A549 (cell line): ENCODE data around the gene ARID1B. TPM values are rescaled to one million over a fixed set of nuclear protein-coding genes. Genes with fewer than 3 reads are reported as not detected.

Experiments used
- ATAC-seq, 2 experiments: fragments of 200-7000 bp in 1 of 2; fragments of >200 bp in 1 of 2; cut with Nextera tagmentation in 1 of 2; cut with Tn5 transposase in 1 of 2; 3 replicates each; pipeline versions ENCODE4 v1.8.0 to v1.9.1; 2018 to 2020; ENCODE audit warnings: mild to moderate bottlenecking in 1 of 2, moderate library complexity in 1 of 2
- CTCF ChIA-PET: fragments of 300-600 bp; sonication (Branson Sonifier 250); formaldehyde crosslinking; extraction: SDS; loops from one replicate; lab custom pipeline; 2021; ENCODE audit warnings: antibody characterized with exemption, inconsistent platforms; lab: Yijun Ruan, JAX
- POLR2A ChIA-PET: fragments of 350-600 bp; formaldehyde crosslinking; extraction: SDS; loops from one replicate; lab custom pipeline; 2021; ENCODE audit warnings: antibody characterized with exemption, inconsistent platforms; lab: Yijun Ruan, JAX
- DNase-seq, 2 experiments: peaks; one replicate each; pipeline versions ENCODE4 v3.0.0 to v3.0.0-alpha.2; 2011 to 2016; ENCODE audit warnings: low read depth in 1 of 2, low spot score in 1 of 2
- FAIRE-seq: peaks from 2 replicates; lab custom pipeline; 2011; peaks lifted over from hg19 to GRCh38; lab: Jason Lieb, UNC
- H3K27ac ChIP-seq, 2 experiments: fragments of >200 bp; sonication (Bioruptor Twin); formaldehyde crosslinking; 3 replicates each; pipeline ENCODE4 v1.5.1; 2016 to 2017
- H3K4me1 ChIP-seq: fragments of >200 bp; sonication (Bioruptor Twin); formaldehyde crosslinking; 3 replicates; pipeline ENCODE4 v1.6.1; 2016
- H3K4me2 ChIP-seq: fragments of >200 bp; sonication (Bioruptor Twin); formaldehyde crosslinking; 3 replicates; pipeline ENCODE4 v1.6.1; 2016
- H3K4me3 ChIP-seq: fragments of >200 bp; sonication (Bioruptor Twin); formaldehyde crosslinking; 3 replicates; pipeline ENCODE4 v1.5.1; 2016
- H3K9me3 ChIP-seq: fragments of >200 bp; sonication (Bioruptor Twin); formaldehyde crosslinking; 3 replicates; pipeline ENCODE4 v1.6.1; 2016
- CBX8 ChIP-seq: fragments of 200-600 bp; sonication (generic); IDR thresholded peaks from 2 replicates; pipeline ENCODE4 v1.6.1; 2016
- CHD4 ChIP-seq: fragments of 200-600 bp; sonication (generic); IDR thresholded peaks from 2 replicates; pipeline ENCODE4 v1.6.1; 2016; ENCODE audit warnings: antibody characterized with exemption, mild to moderate bottlenecking, borderline replicate concordance
- EP300 ChIP-seq, 2 experiments: fragments of >200 bp; sonication (Bioruptor Twin); formaldehyde crosslinking; IDR thresholded peaks; 2 replicates in 1 of 2; 3 replicates in 1 of 2; pipeline ENCODE4 v1.6.1; 2016 to 2017
- ESRRA ChIP-seq: fragments of 150-350 bp; IDR thresholded peaks from 2 replicates; pipeline ENCODE4 v1.6.1; 2014; ENCODE audit warnings: mild to moderate bottlenecking, low read length, borderline replicate concordance
- HDAC2 ChIP-seq: fragments of 200-600 bp; sonication (generic); IDR thresholded peaks from 2 replicates; pipeline ENCODE4 v1.6.1; 2016
- HEYL ChIP-seq: fragments of 250-450 bp; sonication (Bioruptor Pico); IDR thresholded peaks from 2 replicates; pipeline ENCODE4 v1.8.0; 2021; ENCODE audit warnings: mild to moderate bottlenecking, moderate library complexity
- HOXB5 ChIP-seq: fragments of 250-450 bp; sonication (Bioruptor Pico); IDR thresholded peaks from 2 replicates; pipeline ENCODE4 v1.5.0; 2020; ENCODE audit warnings: mild to moderate bottlenecking, moderate library complexity
- JUN ChIP-seq, 2 experiments: fragments of >200 bp; sonication (Bioruptor Twin); formaldehyde crosslinking; IDR thresholded peaks; 2 replicates in 1 of 2; 3 replicates in 1 of 2; pipeline ENCODE4 v1.6.1; 2016 to 2017
- JUNB ChIP-seq: fragments of >200 bp; sonication (Bioruptor Twin); formaldehyde crosslinking; IDR thresholded peaks from 2 replicates; pipeline ENCODE4 v1.6.1; 2016
- KDM1A ChIP-seq: fragments of 200-600 bp; sonication (generic); IDR thresholded peaks from 2 replicates; pipeline ENCODE4 v1.6.1; 2016; ENCODE audit warnings: low read depth, mild to moderate bottlenecking
- MAFK ChIP-seq: fragments of 450-650 bp; IDR thresholded peaks from 2 replicates; pipeline ENCODE4 v1.6.1; 2014; ENCODE audit not compliant: partially characterized antibody
- MYC ChIP-seq: IDR thresholded peaks from 2 replicates; pipeline ENCODE4 v1.6.1; 2012; ENCODE audit warnings: mild to moderate bottlenecking, inconsistent platforms, low read length, improper control_type of control experiment, borderline replicate concordance
- NPAS2 ChIP-seq: fragments of 250-450 bp; sonication (Bioruptor Pico); IDR thresholded peaks from 2 replicates; pipeline ENCODE4 v1.8.0; 2022; ENCODE audit warnings: mild to moderate bottlenecking, moderate library complexity, borderline replicate concordance
- POLR2A ChIP-seq: IDR thresholded peaks from 2 replicates; pipeline ENCODE4 v1.6.1; 2012; ENCODE audit warnings: mild to moderate bottlenecking, low read length
- RAD21 ChIP-seq, 2 experiments: fragments of >200 bp in 1 of 2; sonication (Bioruptor Twin) in 1 of 2; formaldehyde crosslinking in 1 of 2; IDR thresholded peaks in 1 of 2; conservative IDR thresholded peaks in 1 of 2; 2 replicates in 1 of 2; 3 replicates in 1 of 2; pipeline ENCODE4 v1.6.1; 2012 to 2018; ENCODE audit warnings: inconsistent platforms in 1 of 2
- RFX5 ChIP-seq: fragments of 450-650 bp; IDR thresholded peaks from 2 replicates; pipeline ENCODE4 v1.7.1; 2014; ENCODE audit warnings: antibody characterized with exemption, mild to moderate bottlenecking, moderate library complexity
- RNF2 ChIP-seq: fragments of 200-600 bp; sonication (generic); IDR thresholded peaks from 2 replicates; pipeline ENCODE4 v1.6.1; 2016; ENCODE audit warnings: low read depth, mild to moderate bottlenecking, antibody characterized with exemption, moderate library complexity, borderline replicate concordance
- ZFP36 ChIP-seq: fragments of 450-650 bp; IDR thresholded peaks from 2 replicates; pipeline ENCODE4 v1.6.1; 2014; ENCODE audit warnings: borderline replicate concordance; ENCODE audit not compliant: partially characterized antibody
- WGBS: methylation state at CpG from one replicate; pipeline ENCODE4 v1.1.6; 2017; ENCODE audit errors: missing lambda C conversion rate; 5-methylcytosine and 5-hydroxymethylcytosine counted together
- polyA plus RNA-seq, 4 experiments: library from polyadenylated mRNA; depleted of rRNA in 3 of 4; stranded (reverse); fragments of >200 nt; fragmentation: RNase III in 1 of 4; extraction: RNeasy Plus Mini Kit Qiagen cat#74134 plus additional on column Dnase treatment in 1 of 4; gene quantifications; 2 replicates in 3 of 4; 3 replicates in 1 of 4; pipeline ENCODE4 v1.2.3, GENCODE V29; 2011 to 2017
- TF ChIP-seq, protein P1 (sequence below): fragments of 150-350 bp; IDR thresholded peaks from 2 replicates; pipeline ENCODE4 v1.6.1; 2014; ENCODE audit warnings: low read depth, mild to moderate bottlenecking, low read length
- TF ChIP-seq, protein P2 (sequence below): fragments of 450-650 bp; IDR thresholded peaks from 2 replicates; pipeline ENCODE4 v1.6.1; 2014; ENCODE audit warnings: antibody characterized with exemption
- TF ChIP-seq, protein P3 (sequence below): fragments of >200 bp; sonication (Bioruptor Twin); formaldehyde crosslinking; IDR thresholded peaks from 3 replicates; pipeline ENCODE4 v1.5.1; 2016
- TF ChIP-seq, protein P4 (sequence below): IDR thresholded peaks from 2 replicates; pipeline ENCODE4 v1.6.1; 2012; ENCODE audit warnings: low read depth, borderline replicate concordance
- TF ChIP-seq, protein P5 (sequence below): fragments of 250-450 bp; sonication (Bioruptor Pico); IDR thresholded peaks from 2 replicates; pipeline ENCODE4 v1.5.0; 2021; ENCODE audit warnings: mild to moderate bottlenecking, moderate library complexity, borderline replicate concordance
- TF ChIP-seq, protein P6 (sequence below): fragments of >200 bp; sonication (Bioruptor Twin); formaldehyde crosslinking; IDR thresholded peaks from 3 replicates; pipeline ENCODE4 v1.6.1; 2016

ARID1B gene
- polyA plus RNA-seq, 2 of the 4 experiments (the other 2 are of a cell fraction): 13.5 to 16.3 TPM

DNA sequence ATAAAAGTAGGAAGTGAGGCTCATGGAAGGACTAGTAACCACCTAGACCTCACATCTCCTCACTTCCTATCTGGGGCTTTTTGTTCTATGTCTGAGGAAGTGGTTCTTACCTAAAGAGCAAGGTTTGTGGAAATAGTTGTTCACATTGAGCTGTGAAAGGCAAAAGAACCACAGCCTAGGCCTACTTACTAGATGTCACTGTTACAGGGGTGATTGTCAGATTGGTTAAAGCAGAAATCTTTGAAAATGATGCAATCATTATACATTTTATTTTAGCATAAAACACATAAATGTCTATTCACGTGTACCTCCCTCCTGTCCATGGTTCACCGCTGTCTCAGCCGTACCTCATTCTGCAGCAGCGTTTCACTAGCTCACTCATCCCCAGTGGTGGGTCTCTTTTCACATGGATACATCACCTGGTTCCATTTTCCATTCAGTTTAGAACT, 277.4 kb downstream of the ARID1B start:
- Histone ChIP-seq H3K4me1 (no peaks in the 10 kb centered on the region), H3K4me3 (no peak overlapping the region), H3K27ac (no peak overlapping the region), H3K9me3 (no peaks in the 10 kb centered on the region), H3K4me2 (no peak overlapping the region)
- no peak for FAIRE-seq
- TF ChIP-seq, protein P1, sequence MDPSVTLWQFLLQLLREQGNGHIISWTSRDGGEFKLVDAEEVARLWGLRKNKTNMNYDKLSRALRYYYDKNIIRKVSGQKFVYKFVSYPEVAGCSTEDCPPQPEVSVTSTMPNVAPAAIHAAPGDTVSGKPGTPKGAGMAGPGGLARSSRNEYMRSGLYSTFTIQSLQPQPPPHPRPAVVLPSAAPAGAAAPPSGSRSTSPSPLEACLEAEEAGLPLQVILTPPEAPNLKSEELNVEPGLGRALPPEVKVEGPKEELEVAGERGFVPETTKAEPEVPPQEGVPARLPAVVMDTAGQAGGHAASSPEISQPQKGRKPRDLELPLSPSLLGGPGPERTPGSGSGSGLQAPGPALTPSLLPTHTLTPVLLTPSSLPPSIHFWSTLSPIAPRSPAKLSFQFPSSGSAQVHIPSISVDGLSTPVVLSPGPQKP: no peak
- TF ChIP-seq, protein P2, sequence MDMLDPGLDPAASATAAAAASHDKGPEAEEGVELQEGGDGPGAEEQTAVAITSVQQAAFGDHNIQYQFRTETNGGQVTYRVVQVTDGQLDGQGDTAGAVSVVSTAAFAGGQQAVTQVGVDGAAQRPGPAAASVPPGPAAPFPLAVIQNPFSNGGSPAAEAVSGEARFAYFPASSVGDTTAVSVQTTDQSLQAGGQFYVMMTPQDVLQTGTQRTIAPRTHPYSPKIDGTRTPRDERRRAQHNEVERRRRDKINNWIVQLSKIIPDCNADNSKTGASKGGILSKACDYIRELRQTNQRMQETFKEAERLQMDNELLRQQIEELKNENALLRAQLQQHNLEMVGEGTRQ: no peak
- TF ChIP-seq KDM1A: no peak
- no peak for TF ChIP-seq EP300 (IDR thresholded peaks at IDR 0.05)
- TF ChIP-seq RAD21 (conservative IDR thresholded peaks at IDR 0.05 in 1 of 2, IDR thresholded peaks at IDR 0.05 in 1 of 2): no peak
- ChIA-PET CTCF (interaction anchor here (1.3 to 2.4 kb wide), 2 partner anchors 8 to 21 kb away, joined by 3 to 12 read pairs; no protein-coding TSS in a partner anchor), POLR2A (no interaction called here)
- no peak for ATAC-seq
- DNase-seq: no peak
- 98% methylated on average over 4 of the region's 4 CpGs for WGBS

DNA sequence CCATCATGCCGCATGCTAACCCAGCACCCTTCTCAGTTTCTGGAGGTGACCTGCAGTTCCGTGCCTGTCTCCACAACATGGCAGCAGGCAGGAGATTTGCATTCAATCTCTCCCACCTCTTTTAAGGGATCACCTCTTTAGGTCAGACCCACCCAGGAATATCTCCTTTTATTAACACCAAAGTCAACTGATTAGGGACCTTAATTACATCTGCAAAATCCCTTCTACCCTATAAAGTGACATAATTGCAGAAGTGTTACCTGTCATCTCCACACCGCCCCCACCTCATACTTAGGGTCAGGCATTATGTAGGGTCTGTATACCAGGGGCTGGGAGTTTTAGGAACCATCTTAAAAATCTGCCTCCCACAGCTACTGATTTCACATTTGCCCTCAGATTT, 278.7 kb downstream of the ARID1B start:
- ChIA-PET POLR2A (no interaction called here), CTCF (interaction anchor here (1.3 to 2.4 kb wide), 2 partner anchors 9 to 22 kb away, joined by 3 to 12 read pairs; no protein-coding TSS in a partner anchor)
- H3K4me2 ChIP-seq: no peak overlapping the region
- H3K27ac ChIP-seq: no peak overlapping the region
- ATAC-seq (no peak), FAIRE-seq (no peak), DNase-seq (no peak)
- H3K9me3 ChIP-seq: no peaks in the 10 kb centered on the region
- TF ChIP-seq RNF2 (no peak), HDAC2 (no peak), JUNB (no peak)
- TF ChIP-seq, protein P3, sequence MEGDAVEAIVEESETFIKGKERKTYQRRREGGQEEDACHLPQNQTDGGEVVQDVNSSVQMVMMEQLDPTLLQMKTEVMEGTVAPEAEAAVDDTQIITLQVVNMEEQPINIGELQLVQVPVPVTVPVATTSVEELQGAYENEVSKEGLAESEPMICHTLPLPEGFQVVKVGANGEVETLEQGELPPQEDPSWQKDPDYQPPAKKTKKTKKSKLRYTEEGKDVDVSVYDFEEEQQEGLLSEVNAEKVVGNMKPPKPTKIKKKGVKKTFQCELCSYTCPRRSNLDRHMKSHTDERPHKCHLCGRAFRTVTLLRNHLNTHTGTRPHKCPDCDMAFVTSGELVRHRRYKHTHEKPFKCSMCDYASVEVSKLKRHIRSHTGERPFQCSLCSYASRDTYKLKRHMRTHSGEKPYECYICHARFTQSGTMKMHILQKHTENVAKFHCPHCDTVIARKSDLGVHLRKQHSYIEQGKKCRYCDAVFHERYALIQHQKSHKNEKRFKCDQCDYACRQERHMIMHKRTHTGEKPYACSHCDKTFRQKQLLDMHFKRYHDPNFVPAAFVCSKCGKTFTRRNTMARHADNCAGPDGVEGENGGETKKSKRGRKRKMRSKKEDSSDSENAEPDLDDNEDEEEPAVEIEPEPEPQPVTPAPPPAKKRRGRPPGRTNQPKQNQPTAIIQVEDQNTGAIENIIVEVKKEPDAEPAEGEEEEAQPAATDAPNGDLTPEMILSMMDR: no peak
- TF ChIP-seq, protein P4, sequence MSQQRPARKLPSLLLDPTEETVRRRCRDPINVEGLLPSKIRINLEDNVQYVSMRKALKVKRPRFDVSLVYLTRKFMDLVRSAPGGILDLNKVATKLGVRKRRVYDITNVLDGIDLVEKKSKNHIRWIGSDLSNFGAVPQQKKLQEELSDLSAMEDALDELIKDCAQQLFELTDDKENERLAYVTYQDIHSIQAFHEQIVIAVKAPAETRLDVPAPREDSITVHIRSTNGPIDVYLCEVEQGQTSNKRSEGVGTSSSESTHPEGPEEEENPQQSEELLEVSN: no peak
- 95% methylated on average over 3 of the region's 3 CpGs for WGBS
- H3K4me3 ChIP-seq: no peak overlapping the region
- H3K4me1 ChIP-seq: no peaks in the 10 kb centered on the region

DNA sequence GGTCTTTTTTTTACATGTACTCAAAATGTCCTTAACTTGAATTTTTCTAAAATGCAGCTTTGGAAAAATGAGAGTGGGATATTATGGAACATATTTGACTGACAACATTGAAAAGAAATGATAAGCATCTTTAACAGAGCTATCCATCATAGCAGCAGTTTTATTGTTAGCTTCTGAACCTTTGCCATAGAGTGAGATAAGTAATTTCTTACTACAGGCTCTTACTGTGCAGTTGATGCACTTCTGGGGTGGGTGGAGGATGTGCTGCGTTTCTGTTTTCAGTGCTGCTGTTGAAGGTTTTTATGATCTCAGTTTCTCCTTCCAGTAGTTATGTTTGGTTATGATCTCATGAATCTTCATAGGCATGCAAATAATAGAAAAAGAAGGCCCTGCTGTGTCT, 279.1 kb downstream of the ARID1B start:
- CTCF ChIA-PET: interaction anchor here (2.4 kb wide), 1 partner anchor 10 kb away, joined by 12 read pairs; no protein-coding TSS in a partner anchor
- Histone ChIP-seq H3K9me3 (no peaks in the 10 kb centered on the region), H3K4me3 (no peak overlapping the region), H3K4me1 (no peaks in the 10 kb centered on the region), H3K27ac (no peak overlapping the region), H3K4me2 (no peak overlapping the region)
- no peak for FAIRE-seq
- no peak for DNase-seq
- POLR2A ChIA-PET: no interaction called here
- no peak for ATAC-seq
- WGBS: 88% methylated on average over 1 of the region's 1 CpG
- TF ChIP-seq RNF2 (no peak), HEYL (no peak), ZFP36 (no peak), MAFK (no peak), CBX8 (no peak), JUN (IDR thresholded peaks at IDR 0.05) (no peak), RFX5 (no peak), CHD4 (no peak), MYC (no peak), POLR2A (no peak), ESRRA (no peak), NPAS2 (CRISPR knock-in tag) (no peak), HOXB5 (CRISPR knock-in tag) (no peak)
- TF ChIP-seq, protein P5, sequence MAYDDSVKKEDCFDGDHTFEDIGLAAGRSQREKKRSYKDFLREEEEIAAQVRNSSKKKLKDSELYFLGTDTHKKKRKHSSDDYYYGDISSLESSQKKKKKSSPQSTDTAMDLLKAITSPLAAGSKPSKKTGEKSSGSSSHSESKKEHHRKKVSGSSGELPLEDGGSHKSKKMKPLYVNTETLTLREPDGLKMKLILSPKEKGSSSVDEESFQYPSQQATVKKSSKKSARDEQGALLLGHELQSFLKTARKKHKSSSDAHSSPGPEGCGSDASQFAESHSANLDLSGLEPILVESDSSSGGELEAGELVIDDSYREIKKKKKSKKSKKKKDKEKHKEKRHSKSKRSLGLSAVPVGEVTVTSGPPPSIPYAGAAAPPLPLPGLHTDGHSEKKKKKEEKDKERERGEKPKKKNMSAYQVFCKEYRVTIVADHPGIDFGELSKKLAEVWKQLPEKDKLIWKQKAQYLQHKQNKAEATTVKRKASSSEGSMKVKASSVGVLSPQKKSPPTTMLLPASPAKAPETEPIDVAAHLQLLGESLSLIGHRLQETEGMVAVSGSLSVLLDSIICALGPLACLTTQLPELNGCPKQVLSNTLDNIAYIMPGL (CRISPR knock-in tag): no peak
- TF ChIP-seq, protein P6, sequence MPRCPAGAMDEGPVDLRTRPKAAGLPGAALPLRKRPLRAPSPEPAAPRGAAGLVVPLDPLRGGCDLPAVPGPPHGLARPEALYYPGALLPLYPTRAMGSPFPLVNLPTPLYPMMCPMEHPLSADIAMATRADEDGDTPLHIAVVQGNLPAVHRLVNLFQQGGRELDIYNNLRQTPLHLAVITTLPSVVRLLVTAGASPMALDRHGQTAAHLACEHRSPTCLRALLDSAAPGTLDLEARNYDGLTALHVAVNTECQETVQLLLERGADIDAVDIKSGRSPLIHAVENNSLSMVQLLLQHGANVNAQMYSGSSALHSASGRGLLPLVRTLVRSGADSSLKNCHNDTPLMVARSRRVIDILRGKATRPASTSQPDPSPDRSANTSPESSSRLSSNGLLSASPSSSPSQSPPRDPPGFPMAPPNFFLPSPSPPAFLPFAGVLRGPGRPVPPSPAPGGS: no peak
- TF ChIP-seq, protein P1: no peak
- TF ChIP-seq, protein P2: no peak
